Fibroblast of lung (primary cell): ENCODE measurements around the gene SLC16A4. TPM values are rescaled to one million over a fixed set of nuclear protein-coding genes. Genes with fewer than 3 reads are reported as not detected.
A peak's percentile ranks its signal among the peaks of the same experiment; 100 is the strongest.
"Not testable (repeated sequence)": the region's sequence is repeated elsewhere in the genome, so short reads cannot be mapped to it uniquely, and the experiment has no call there.

Source experiments
- DNase-seq, 2 donors: peaks; one replicate each; pipeline versions ENCODE4 v3.0.0 to v3.0.0-alpha.2; 2010; ENCODE audit warnings: low read depth in 2 of 2
- H2AFZ ChIP-seq: 2 replicates; pipeline ENCODE4 v1.5.1; 2012; ENCODE audit warnings: low read length, control low read depth, inconsistent platforms
- H3K27ac ChIP-seq: 2 replicates; pipeline ENCODE4 v1.5.1; 2011; ENCODE audit warnings: low read length, control low read depth; ENCODE audit not compliant: insufficient read depth
- H3K27me3 ChIP-seq: 2 replicates; pipeline ENCODE4 v1.5.1; 2011; ENCODE audit warnings: mild to moderate bottlenecking, low read length; ENCODE audit not compliant: control insufficient read depth, insufficient read depth
- H3K36me3 ChIP-seq: 2 replicates; pipeline ENCODE4 v1.5.1; 2011; ENCODE audit warnings: low read length; ENCODE audit not compliant: control insufficient read depth, insufficient read depth
- H3K4me1 ChIP-seq: 2 replicates; pipeline ENCODE4 v1.5.1; 2011; ENCODE audit warnings: low read length; ENCODE audit not compliant: control insufficient read depth, insufficient read depth; ENCODE audit errors: extremely low read depth
- H3K4me2 ChIP-seq: 2 replicates; pipeline ENCODE4 v1.5.1; 2011; ENCODE audit warnings: low read length, control low read depth; ENCODE audit not compliant: insufficient read depth; ENCODE audit errors: extremely low read depth
- H3K4me3 ChIP-seq, 4 experiments: fragments of 200-600 bp in 1 of 4; sonication (generic) in 1 of 4; replicated peaks in 1 of 4; 2 replicates each; pipeline ENCODE4 v1.5.1; 2011 to 2016; ENCODE audit warnings: low read length in 4 of 4, low read depth in 3 of 4, mild to moderate bottlenecking in 3 of 4, control low read depth in 2 of 4, inconsistent platforms in 1 of 4, mixed read lengths in 1 of 4; ENCODE audit not compliant: insufficient read depth in 1 of 4; ENCODE audit errors: control extremely low read depth in 1 of 4
- H3K79me2 ChIP-seq: 2 replicates; pipeline ENCODE4 v1.5.1; 2012; ENCODE audit warnings: mild to moderate bottlenecking, low read length, inconsistent platforms; ENCODE audit not compliant: control insufficient read depth, insufficient read depth
- H3K9ac ChIP-seq: 2 replicates; pipeline ENCODE4 v1.5.1; 2011; ENCODE audit warnings: mild to moderate bottlenecking, low read length, control low read depth; ENCODE audit not compliant: insufficient read depth
- H3K9me3 ChIP-seq: 2 replicates; pipeline ENCODE4 v1.5.1; 2012; ENCODE audit warnings: low read depth, low read length; ENCODE audit not compliant: control insufficient read depth, insufficient read depth
- H4K20me1 ChIP-seq: 2 replicates; pipeline ENCODE4 v1.5.1; 2011; ENCODE audit warnings: low read length; ENCODE audit not compliant: control insufficient read depth, insufficient read depth; ENCODE audit errors: extremely low read depth
- CTCF ChIP-seq, 2 donors: IDR thresholded peaks in 1 of 2; conservative IDR thresholded peaks in 1 of 2; 1 replicate in 1 of 2; 2 replicates in 1 of 2; pipeline ENCODE4 v1.5.1; 2011 to 2012; ENCODE audit warnings: low read length in 2 of 2, control low read depth in 1 of 2, inconsistent platforms in 1 of 2, low read depth in 1 of 2, mild to moderate bottlenecking in 1 of 2
- EZH2 ChIP-seq: IDR thresholded peaks from 2 replicates; pipeline ENCODE4 v1.5.1; 2012; ENCODE audit warnings: low read length, control low read depth, mild to moderate bottlenecking; ENCODE audit errors: missing control alignments
- polyA plus RNA-seq, 2 donors: library from polyadenylated mRNA; depleted of rRNA in 1 of 2; stranded (reverse) in 1 of 2; unstranded in 1 of 2; fragments of >200 nt; gene quantifications; 2 replicates each; pipeline ENCODE4 v1.2.1, GENCODE V29; 2011 to 2012; ENCODE audit warnings: missing spikeins in 1 of 2
- total RNA-seq: library from RNA; depleted of rRNA; stranded (reverse); fragments of >200 nt; gene quantifications from 2 replicates; pipeline ENCODE4 v1.2.1, GENCODE V29; 2014

The SLC16A4 gene
- total and polyA plus RNA-seq, 2 donors (not counting 1 experiment from before 2014, with no cell fraction given), result 64.4 to 91.9 TPM

GRCh38 chr1:110408488-110408887, 17.7 kb upstream of the SLC16A4 start:
- H4K20me1 ChIP-seq, result no peaks in the 10 kb centered on the region
- no peak overlapping the region for H3K27ac ChIP-seq
- peaks cover 24% of the 10 kb centered on the region for H3K79me2 ChIP-seq
- H3K9me3 ChIP-seq, result no peaks in the 10 kb centered on the region
- H3K4me3 ChIP-seq, result peak overlapping the region in 2 of 4 experiments; percentile 79 to 81
- DNase-seq, result no peak
- H3K36me3 ChIP-seq, result peaks cover 5% of the 10 kb centered on the region
- no peak overlapping the region for H3K4me2 ChIP-seq
- H2AFZ ChIP-seq, result no peak overlapping the region
- peaks cover 2% of the 10 kb centered on the region for H3K4me1 ChIP-seq
- no peak overlapping the region for H3K9ac ChIP-seq
- no peak for TF ChIP-seq CTCF (conservative IDR thresholded peaks at IDR 0.05 in 1 of 2, IDR thresholded peaks at IDR 0.05 in 1 of 2; ENCODE audit: low read depth in 1 of 2, low read length in 2 of 2)
- TF ChIP-seq EZH2, result no peak
- H3K27me3 ChIP-seq, result no peaks in the 10 kb centered on the region

GRCh38 chr1:110407260-110408210, 16.7 kb upstream of the SLC16A4 start, which contains the start of gene LAMTOR5:
Gene LAMTOR5, minus strand, starts transcription at chr1:110407694. Its CDS starts 74 bp downstream, at chr1:110407620.
- Histone ChIP-seq H3K4me2 (peak within 1 kb of the TSS; percentile 95), H3K27ac (peak within 1 kb of the TSS; percentile 96), H3K36me3 (peaks cover 8% of the 10 kb centered on the region), H3K9ac (peak within 1 kb of the TSS; percentile 96), H4K20me1 (no peaks in the 10 kb centered on the region), H2AFZ (peak within 1 kb of the TSS; percentile 85), H3K4me1 (peaks cover 2% of the 10 kb centered on the region), H3K79me2 (peaks cover 24% of the 10 kb centered on the region), H3K27me3 (no peaks in the 10 kb centered on the region), H3K9me3 (no peaks in the 10 kb centered on the region), H3K4me3 (peak within 1 kb of the TSS; percentile 79 to 92 (median 84))
- TF ChIP-seq EZH2 (no peak), CTCF (conservative IDR thresholded peaks at IDR 0.05 in 1 of 2, IDR thresholded peaks at IDR 0.05 in 1 of 2; ENCODE audit: low read depth in 1 of 2, low read length in 2 of 2) (peak in 1 of 2 donors; percentile 14)
- peak; percentile 91 to 94 for DNase-seq

- not testable (repeated sequence) for H3K4me1 ChIP-seq, H3K27me3 ChIP-seq, H3K9ac ChIP-seq, DNase-seq, H3K36me3 ChIP-seq, H3K9me3 ChIP-seq, H4K20me1 ChIP-seq, H2AFZ ChIP-seq
- Histone ChIP-seq H3K79me2 (peaks cover 24% of the 10 kb centered on the region), H3K27ac (peak overlapping the region; percentile 96), H3K4me2 (peak overlapping the region; percentile 89), H3K4me3 (peak overlapping the region; percentile 79 to 92 (median 84))
Observed at GRCh38 chr1:110406407-110406806, 15.6 kb upstream of the SLC16A4 start.
